HG02798 (cell line): ENCODE measurements around the gene HIC1.

Experiments
- ATAC-seq: cut with Tn5 transposase; IDR thresholded peaks from one replicate; pipeline ENCODE4 v1.9.1; 2021; ENCODE audit warnings: mild to moderate bottlenecking; ENCODE audit not compliant: unreplicated experiment, poor library complexity

HIC1 gene

GRCh38 chr17:2071455-2072281, 16.8 kb downstream of the HIC1 start:
- ATAC-seq, result no peak

GRCh38 chr17:2074919-2075318, 20.0 kb downstream of the HIC1 start:
- no peak for ATAC-seq

DNA sequence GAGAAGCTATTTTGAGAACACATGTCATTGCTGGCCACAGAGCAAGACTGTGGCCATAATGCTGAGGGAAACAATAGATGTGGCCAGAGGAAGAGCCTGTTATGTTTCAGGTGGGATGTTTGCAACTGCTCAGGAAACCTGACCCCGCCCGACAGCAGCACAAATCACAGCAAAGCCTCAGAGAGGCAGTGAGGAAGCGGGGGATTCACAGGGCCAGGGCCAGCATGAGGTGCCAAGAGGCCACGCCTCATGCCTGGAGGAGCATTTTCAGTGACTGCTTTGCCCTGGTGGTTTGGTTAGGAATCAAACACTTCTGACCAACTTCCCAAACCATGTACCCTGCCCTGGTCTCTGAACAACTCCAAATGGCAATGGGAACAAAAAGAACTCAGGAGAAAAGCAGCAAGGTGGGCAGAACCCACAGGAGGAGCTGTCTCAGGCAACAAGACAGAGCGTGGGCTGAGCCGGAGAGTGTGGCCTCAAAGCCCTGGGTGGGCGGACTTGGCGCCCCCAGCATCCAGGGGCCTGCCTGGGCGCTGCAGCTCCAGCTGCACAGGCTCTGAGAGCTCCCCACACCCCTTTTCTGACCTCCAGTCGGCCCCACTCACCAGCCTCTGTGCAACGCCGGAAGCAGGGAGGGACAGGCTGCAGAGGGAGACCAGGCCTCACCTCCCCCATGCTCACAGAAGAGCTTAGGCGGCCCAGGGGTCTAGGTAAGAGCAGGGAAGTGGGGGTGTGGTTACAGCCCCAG, 20.6 kb downstream of the HIC1 start:
- no peak for ATAC-seq

DNA sequence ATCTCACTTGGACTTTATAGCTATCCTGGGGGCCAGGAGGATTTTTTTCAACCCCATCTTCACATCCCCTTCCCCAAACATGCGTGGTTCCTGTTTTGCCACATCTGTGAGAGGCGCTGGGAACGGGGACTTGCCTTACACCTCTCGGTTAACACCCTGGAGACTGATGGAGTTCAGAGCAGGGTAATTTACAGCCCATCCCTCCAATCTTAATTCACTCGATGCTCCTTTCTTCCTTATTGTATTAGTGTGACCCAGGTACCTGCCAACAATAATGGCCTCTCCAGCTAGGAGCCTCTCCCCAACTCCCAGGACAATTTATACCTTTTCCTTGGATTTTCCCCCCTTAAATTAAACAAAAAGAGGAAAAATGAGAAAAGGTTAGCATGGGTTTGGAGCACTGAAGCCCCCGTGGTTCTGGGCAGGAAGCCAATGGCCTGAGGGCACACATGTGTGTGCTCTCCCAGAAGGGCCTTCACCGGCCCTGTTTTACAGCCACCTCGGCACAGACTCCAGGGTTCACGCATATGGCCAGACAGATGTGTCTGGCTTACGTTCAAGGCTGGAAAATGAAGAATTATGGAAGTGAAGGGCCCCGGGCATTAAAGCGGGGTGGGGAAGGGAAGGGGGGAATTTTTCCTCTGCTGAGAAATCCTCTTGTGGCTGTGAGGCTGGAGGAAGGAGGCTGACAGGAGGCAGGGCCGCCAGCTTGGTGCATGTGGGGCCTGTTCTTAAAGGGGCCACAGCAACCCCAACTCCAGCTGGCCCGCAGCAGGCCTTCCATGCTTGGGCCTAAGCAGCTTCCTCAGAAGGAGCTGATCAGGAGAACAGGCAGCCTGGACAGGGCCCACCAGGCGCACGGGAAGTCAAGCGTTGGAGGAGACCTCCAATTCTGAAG, 21.4 kb downstream of the HIC1 start:
- ATAC-seq, result no peak

DNA sequence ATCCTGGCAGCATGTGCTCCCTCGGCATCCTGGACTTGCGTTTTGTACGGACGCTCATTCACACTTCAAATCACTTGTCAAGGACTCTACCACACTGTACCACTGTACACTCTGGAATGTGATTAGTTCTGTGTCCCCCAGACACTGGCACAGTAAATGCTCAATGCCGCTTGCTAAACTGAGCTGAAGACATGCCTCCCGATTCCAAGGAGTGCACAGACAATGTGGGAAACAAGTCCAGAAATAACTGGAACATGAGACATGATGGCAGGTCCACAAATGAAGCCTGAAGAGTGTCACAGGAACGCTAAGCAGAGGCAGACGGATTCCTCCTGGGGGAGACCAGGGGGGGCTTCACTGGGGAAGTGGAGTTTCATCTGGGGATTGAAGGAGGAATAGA, 22.1 kb downstream of the HIC1 start:
- no peak for ATAC-seq

DNA sequence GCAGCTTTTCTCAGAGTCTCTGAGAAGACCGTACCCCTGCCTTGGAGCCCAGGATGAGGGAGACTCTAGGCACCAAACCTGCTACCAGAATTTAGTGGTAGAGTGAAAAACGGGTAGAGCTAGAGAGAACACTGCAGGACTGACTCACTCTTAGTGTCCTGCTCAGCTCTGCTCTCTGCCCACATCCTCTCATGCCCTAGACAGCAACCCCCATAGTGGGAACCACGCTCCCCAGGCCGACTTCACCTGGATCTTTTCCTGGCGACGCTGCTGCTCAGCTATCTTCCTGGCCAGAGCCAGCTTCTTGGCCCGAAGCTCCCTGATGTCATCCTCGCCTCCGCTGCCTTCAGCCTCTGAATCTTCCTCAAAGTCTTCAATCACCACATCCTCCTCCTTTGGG, 26.7 kb downstream of the HIC1 start:
- no peak for ATAC-seq

DNA sequence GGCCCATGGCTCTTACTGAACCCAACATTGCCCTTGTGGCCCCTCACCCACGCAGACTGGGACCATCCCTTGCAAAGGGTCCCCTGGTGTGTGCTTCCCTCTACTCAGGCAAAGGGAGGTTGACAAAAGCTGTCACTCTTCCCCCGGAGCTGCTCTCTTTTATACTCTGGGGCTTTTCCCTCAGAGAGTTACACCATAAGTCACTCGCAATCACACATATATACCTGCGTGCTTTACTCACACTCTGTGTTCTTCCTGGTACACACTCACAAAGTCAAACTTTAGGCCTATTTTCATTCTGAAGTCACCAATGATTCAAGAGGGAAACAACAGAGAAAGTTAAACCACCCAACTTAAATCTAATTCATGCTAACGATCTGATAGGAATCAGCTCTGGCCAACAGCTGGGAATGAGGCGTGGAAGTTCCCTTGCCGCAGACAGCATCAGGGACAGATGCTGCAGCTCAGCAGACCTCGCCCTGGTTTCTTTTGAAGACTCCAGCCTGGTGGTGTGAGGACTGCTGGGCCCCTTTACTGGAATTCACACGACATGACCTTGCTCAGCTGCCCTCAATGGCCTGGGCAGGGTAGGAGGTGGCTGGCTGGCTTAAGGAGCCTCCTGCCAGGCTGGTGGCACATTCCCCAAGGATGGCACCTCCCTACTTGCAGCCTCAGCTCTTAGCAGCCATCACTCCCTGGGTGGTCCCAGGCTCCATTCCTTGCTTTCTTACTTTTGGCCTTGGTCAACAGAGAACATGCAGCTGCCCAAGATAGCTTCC, 27.3 kb downstream of the HIC1 start:
- ATAC-seq, result no peak

DNA sequence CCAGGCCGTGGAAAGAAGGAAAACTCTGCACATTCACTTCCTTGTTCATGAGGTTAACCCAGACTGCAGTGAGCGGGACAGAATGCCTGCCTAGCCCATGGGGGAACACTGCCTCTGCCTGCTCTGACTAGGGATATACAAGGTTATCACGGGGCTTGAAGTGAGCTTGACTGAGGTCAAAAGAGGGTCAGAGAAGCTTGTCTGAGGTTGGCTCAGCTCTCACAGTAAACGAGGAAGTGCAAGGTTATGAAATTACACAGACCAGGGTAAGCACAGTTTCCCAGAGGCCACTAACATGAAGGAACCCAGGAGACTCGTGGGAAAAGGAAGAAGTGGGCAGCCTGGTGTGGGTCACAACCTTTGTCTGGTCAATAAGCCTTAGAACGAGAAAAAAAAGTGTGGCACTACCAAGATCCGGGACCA, 28.7 kb downstream of the HIC1 start:
- ATAC-seq, result peak; percentile 39

DNA sequence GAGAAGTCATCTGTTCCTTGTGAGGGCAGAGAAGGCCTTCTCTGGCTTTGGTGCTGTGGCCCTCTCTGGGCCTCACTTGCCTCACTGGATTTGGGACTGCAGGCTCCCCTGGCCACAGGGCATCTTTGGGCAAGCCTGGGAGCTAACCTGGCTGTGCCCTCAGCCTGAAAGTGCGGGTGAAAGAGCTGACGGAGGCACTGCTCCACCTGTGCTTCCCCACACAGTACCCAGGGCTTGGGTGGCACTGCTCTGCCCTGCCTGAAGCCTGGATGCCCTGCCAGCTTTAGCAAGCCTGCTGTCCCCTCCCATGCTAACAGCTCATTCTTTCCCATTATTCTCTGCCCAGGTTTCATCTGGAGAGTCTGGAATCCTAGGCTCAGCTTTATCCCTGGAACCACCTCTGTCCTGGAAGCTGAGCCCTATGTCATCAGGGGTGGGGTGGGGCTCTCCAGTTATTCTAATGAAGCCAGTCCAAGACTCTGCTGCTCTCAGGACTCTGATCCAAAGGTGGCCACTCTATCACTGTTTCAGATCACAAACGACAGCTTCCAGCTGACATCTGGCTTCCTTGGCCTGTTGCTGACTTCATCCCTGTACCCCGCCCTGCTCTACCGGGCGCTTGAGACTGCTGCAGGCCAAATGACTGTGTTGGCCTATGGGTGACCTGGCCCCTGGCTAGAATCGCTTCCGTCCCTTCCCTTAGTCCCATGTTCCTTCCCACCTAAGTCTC, 29.3 kb downstream of the HIC1 start:
- ATAC-seq, result no peak

DNA sequence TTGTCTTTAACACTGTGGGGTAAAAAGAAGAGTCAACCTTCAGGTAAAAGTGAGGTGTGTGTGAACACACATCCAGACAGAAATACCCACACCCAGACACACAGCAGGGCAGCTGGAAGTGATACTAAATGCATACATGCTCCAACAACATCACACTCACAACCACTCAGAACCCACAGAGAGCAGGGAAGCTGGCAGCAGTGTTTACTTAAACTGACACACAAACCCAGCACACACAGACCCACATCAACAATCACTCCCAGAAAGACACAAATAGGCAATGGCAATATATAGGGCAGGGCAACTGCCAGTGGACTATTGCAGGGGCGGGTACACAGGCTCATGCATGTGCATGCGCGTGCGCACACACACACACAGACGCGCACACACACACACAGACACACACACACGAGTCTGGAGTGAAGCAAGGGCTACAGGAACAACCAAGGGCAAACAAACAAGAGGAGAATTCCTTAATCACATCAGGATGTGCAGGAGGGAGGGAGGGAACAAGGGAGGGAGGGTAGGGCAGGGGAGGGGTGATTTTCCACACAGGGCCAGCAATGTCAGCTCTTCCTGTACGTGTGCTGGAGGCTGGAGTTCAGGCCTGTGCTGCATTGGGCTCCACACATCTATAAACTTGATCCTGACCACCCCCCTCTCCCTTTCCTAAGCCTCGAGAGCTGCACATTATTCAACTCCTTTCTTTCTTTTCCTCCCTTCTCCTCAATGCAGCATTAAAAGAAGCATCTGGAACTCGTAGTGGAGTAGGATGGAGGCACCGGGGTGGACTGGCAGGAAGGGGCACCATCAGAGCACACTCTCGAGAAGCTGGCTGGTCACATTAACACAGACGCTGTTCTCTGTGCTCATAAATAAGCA, 30.1 kb downstream of the HIC1 start:
- ATAC-seq, result no peak

- ATAC-seq, result no peak
Observed at GRCh38 chr17:2085648-2085949, 30.7 kb downstream of the HIC1 start.

GRCh38 chr17:2086306-2086705, 31.4 kb downstream of the HIC1 start:
- no peak for ATAC-seq

- ATAC-seq, result peak; percentile 41
Observed at GRCh38 chr17:2087597-2088211, 32.8 kb downstream of the HIC1 start.

DNA sequence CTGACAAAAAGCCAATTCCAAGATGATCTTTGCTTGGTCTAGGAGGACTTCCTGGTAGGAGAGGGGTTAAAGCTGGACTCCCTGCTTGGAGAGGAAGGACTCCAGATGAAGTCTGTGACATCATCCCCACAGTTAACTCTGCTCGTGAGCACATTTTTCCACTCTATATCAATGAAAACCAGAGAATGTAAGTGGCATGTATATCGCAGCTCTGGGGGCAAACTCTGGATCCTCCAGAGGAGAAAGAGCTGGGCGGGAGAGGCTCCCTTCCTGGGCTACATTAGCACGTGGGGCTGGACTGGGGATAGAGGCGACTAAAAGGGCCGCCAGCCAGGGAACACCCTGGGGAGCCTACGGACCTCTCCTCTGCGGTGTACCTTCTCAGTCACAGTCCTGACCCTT, 34.1 kb downstream of the HIC1 start:
- ATAC-seq, result peak; percentile 17

DNA sequence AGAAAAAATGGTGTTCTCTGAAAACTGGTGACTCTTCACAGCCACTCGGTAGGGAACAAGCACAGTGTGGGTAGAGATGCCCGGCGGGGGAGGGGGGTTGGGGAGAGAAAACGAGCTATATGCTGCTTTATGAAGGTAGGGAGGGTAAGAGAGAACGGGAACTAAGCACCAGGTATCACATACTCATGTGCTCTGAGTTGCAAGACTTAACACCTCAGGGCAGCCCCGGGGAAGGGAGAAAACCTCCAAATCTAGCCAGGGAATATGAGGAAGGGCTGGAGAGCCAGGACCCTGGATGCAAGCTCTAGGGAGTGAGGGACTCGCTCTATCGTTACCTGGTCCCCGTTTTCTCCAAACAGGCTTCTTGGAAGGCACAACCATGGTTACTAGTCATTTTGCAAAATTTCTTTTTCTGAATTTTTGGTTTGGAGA, 35.3 kb downstream of the HIC1 start:
- no peak for ATAC-seq

DNA sequence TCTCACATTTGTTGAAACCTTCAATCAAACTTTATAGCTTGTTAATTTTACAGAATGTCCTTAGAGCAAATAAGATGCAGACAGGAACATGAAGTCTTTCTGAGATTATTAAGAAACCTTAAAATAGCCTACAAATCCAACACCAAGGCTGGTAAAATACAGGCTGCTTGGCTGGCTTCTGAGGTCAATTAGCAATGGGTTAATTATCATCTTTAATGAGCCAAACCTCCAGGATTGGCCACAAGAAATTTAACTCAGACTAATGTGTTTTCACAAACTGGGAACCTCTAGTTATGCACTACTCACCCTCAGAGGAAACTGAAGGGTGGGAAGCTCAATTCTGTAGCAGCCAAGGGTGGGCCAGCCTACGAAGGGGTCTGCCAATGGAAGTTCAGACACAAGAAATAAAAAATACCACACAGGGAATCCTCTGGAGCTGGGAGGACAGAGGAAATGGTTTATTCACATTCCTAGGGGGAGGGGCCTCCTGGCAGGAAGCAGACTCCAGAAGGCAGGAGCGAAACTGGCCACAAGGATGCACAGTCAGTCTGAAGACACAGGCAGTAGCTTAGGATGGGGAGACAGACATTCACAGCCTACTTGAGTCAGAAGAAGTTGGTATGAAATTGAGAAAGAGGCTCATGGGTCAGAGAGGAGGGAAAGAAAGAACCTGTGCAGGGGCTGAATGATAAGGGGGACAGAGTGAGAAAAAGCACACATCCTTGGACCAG, 36.1 kb downstream of the HIC1 start:
- no peak for ATAC-seq

DNA sequence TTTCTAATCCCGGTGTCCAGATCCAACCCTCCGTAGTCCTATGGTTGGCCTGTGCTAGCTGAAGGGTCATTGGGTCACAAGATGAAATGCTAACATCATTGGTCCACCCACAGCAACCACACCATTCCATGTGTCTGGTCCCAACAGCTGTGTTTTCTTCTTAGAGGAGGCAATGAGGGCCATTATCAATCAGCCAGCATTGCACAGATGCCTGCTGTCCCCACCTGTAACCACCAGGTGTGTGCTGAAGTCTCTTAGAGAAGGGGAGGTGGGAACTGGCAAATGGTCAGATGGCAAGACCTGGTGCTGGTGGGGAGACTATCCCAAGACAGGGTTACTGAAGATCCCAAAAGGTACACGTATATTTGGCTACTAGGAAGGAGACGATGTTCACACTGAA, 37.4 kb downstream of the HIC1 start:
- ATAC-seq, result no peak
